T-helper 1 cell (primary cell): ENCODE results near the gene PEX26.
"Not testable (repeated sequence)": the region's sequence is repeated elsewhere in the genome, so short reads cannot be mapped to it uniquely, and the experiment has no call there.

Experiments used
- DNase-seq, 5 donors: peaks; one replicate each; pipeline ENCODE4 v3.0.0-alpha.2; 2012 to 2020

PEX26 gene

DNA sequence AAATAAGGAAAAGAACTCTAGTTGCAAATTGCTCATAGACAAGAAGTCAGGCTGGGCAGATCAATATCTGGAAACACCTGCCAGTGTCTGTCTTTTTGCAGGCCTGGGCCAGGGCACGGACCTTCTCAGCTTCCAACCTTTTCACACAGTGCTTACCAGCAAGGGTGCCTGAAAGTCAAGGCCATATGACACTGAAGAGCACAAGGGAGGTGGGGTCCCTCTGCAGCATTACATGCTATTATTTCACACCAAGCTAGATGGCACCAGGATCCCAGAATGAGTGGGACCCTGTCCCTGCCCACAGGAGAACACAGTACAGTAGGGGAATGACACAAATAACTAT is 5.9 kb upstream of the PEX26 start:
- DNase-seq: no peak

DNA sequence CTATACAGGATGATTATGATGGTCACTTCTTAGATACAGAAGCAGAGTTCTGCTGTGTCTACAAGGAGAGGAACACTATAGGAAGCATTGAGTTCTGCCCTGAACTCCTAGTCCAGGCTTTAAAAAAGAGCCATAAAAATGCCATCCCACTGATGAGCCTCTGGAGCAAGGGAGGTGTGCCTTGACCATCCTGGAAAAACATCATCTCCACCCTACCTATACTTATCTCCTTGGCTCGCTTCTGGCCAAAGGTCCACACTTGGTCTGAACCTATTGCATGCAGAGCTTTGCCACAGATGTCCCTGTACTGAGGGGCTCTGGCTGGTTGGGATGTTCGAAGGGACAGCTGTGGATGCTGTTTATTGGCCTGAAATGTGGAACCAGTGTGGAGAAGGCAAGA is 4.3 kb upstream of the PEX26 start:
- no peak for DNase-seq

DNA sequence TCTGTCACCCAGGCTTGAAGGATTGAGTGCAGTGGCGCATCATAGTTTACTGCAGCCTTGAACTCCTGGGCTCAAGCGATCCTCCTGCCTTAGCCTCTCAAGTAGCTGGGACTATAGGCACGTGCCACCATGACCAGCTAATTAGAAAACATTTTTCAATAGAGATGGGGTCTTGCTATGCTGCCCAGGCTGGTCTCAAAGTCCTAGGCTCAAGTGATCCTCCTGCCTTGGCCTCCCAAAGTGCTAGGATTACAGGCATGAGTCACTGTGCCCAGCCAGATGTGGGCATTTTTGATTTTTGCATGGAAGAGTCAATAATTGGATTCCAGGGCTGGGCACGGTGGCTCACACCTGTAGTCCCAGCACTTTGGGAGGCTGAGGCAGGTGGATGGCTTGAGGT is 3.9 kb upstream of the PEX26 start:
- DNase-seq: not testable (repeated sequence)

DNA sequence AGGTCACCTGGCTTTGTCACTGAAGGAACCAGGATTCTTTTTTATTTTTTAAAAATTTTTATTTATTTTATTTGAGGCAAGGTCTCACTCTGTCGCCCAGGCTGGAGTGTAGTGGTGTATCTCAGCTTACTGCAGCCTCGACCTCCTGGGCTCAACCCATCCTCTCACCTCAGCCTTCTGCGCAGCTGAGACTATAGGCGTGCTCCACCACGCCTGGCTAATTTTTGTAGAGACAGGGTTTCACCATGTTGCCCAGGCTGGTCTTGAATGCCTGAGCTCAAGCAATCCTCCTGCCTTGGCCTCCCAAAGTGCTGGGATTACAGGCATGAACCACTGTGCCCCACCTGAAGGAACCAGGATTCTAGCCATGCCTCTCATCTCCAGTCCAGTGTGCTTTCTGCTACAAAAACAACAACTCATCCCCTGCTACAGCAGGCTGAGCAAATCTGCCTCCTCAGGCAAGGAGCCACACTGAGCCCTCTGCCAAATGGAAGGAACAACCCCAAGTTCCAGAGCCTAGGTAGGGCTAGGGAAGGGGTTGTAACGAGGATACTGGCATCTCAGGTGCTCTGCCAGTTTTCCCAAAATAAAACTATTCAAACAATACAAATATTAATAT is 2.6 kb upstream of the PEX26 start:
- DNase-seq: no peak

DNA sequence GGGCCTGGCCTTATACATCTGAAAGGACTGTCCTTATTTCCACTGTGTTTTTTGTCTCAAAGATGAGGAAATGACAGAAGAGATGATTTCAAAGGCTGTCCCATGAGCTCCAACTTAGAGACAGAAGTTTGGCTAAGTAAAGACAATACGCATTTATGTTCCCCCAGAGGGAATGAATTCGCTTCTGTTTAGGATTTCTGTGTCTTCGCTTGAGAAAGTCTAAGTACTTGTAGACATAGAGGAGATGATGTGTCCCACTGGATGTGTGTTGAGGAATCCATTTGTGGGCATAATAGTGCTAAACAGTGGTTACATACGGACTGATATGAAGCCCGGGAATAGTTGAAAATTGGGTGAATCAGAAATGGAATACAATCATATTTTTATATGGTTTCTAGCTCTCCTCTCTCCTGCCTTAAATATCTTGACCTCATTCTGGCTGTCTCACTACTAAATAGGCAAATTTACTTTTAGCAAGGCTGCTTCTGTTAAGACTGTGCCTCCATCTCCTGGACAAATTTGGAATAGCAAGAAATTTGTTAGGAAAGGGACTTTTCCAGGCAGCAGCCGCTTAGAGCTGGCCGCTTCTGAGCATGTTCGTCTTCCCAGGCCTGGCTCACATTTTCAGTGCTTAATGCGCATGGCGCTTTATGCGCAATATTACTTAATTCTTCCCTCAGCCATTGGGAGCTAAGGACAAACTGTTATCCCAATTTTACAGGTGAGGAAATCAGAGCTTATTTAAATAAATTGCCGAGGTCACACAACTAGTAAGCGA is 1.9 kb upstream of the PEX26 start:
- DNase-seq: peak in 3 of 5 donors; percentile 17 to 50 (median 36)

DNA sequence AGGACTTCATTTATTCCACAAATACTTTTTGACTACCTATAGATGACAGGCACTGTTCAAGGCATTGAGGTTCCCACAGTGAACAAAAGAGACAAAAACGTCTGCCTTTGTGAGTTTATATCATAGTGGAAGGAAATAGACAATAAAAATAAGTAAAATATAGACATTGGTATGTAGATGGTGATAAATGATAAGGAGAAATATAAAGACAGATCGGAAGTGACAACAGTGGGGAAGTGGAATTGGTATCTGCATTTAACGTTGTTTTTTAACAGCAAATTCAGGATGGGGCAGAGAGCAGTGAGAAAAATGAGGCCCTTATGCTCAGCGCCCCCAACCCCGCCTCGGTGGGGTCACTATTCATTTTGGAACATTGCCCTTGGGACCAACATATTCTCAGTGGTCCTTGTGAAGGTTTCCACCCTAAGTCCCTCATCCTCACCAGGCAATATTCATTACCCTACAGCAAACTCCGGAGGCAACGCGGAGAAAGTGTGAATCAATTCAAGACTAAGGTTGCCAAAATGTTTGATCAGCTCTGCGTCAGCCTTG is 627 bp upstream of the PEX26 start:
- no peak for DNase-seq

DNA sequence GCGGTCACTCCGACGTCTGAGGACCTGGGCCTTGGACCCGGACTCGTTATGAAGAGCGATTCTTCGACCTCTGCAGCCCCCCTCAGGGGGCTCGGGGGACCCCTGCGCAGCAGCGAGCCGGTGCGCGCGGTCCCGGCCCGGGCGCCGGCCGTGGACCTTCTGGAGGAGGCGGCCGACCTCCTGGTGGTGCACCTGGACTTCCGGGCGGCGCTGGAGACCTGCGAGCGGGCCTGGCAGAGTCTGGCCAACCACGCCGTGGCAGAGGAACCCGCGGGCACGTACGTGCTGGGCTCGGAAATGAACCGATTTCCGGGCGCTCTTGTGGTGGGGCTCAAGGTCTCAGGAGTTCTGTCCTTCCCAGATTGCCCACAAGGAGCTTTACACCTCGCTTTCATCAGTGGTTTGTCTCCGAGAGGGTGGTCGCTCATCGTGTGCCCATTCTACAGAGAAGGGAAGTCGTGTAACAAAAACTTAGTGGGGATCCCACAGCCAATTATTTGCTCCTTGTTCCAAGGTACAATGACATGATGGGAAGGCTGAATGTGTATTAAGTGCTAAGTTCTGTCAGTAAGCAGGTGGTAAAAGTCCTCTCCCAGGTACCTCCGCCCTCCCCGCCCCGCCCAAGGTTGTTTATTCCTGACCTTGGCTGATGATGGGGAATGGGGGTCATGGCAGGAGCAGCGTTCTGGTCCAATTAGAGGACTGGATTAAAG is 695 bp downstream of the PEX26 start:
- peak in 4 of 5 donors; percentile 12 to 51 (median 26) for DNase-seq

DNA sequence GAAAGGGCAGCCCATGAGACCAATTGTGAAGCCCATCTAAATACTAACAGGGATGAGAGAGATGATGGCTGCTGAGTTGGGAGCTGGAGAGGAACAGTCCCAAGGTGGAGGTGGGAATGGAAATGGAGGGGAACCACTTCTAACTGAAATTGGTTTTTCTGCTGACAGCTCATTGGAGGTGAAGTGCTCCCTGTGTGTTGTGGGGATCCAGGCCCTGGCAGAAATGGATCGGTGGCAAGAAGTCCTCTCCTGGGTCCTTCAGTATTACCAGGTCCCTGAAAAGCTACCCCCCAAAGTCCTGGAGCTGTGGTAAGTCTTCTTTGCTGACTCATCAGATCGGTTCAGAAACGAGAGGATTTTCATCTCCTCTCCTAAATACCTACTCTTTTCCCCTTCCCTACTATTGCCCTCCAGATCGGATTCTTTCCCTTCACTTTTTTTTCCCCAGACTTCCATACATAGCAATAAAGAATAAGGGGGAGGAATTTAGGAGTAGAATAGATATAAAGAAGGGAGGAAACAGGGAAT is 2.0 kb downstream of the PEX26 start:
- DNase-seq: no peak

DNA sequence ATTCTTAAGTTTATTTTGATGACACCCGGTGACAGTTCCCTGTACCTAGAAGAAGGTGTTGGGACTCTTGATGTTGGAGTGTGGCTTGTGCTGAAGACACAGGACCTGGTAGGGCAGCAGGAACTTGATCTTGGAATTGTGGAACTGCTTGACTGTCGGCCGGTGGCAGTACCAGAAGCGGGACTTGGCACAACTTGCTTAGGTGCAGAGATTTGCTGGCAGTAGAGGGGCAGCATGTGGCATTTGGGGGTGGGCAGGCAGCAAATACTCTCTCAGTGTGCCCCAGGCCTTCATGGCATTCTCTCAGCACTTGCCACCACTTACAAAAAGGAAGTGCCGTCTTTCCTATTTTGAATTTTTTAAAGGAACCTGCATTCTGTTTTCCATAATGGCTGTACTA is 3.6 kb downstream of the PEX26 start:
- no peak for DNase-seq

DNA sequence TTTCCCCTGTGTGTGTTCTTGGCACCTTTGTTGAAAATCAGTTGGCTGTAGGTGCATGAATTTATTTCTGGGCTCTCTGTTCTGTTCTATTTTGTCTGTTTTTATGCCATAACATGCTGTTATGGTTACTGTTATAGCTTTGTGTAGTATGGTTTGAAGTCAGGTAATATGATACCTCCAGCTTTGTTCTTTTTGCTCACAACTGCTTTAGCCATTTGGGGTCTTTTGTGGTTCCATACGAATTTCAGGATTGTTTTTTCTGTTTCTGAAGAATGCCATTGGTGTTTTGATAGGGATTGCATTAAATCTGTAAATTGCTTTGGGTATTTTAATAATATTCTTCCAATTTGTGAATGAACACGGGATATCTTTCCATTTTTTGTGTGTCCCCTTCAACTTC is 4.7 kb downstream of the PEX26 start:
- no peak for DNase-seq

DNA sequence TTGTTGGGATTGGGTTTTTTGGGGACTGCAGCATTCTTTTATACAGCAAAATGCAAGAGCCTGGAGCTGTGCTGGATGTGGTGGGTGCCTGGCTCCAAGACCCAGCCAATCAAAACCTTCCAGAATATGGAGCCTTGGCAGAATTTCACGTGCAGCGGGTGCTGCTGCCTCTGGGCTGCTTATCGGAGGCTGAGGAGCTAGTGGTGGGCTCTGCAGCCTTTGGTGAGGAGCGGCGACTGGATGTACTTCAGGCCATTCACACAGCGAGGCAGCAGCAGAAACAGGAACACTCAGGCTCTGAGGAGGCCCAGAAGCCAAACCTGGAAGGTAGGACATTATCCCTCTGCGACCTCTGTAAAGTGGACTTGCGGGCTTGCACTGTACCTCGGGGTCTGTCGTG is 5.6 kb downstream of the PEX26 start:
- DNase-seq: no peak

DNA sequence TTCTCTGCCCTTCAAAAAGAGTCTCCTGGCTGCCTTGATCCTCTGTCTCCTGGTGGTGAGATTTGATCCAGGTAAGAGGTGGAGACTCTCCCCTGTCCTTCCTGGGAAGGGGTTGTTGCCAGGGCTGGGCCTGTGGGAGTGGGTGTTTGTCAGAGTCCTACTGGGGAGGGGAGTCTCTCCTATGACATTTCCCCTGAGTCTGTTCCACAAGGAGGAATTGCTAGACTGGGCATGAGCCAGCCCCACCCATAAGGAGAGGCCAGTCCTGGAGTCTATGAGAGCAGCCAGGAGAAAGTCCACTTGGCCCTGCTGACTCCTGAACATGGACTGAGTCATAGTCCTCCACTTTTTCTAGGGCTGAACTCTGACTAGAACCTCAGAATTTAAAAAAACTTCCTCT is 7.4 kb downstream of the PEX26 start:
- no peak for DNase-seq

DNA sequence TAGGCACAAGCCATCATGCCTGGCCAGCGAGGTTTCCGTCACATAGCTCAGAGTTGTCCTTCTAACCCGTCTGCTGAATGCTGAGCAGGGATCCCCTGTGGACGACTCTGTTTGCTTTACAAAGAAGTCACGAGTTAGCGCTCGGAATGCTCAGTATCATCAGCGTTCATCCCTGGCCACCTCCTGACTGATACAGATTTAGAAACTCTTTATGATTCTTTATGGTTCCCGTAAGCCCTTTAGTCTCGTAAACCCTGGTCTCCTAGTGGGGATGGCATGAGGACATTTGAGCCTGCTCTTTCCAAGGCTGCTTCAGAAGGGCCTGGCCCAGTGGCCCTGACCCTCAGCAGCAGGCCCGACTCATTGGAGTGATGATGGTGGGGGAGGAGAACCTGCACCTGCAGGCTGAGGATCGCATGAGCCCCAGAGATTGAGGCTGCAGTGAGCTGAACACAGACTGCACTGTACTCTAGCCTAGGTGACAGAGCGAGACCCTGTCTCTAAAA is 9.6 kb downstream of the PEX26 start:
- no peak for DNase-seq

DNA sequence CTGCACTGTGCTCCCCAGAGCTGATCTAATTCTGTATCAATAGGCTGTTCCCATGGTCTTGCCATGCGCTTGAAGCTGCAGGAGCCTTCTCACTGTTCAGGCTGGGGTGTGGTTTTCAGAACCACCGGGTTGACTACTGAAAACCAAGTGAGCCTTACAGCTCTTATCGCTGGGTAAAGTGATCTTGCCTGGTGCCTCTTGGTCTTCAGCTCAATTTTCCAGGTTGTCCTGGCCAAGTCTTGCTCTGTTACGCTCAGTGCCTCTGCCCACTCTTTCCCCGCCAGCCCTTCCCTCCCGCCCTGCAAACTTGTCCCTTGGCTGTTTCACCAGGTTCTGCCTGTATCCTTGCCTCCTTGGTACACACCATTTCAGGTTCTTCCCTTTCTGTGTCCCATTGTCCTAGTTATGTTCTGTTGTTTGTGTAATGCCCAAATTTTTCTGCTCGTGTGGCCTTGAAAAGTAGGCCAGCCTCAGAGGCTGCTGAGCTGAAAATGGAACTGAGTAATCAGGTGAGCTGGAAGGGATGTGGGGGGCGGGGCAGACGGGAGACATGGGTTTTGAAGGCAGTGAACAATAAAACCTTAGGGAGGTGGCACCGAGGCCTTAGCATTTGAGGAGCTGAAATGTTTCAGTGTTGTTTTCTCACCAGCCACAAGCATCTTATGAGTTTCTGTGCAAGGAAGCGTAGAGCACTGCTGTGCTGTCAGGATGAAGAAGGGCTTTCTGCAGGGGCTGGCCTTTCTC is 11.2 kb downstream of the PEX26 start:
- DNase-seq: no peak

DNA sequence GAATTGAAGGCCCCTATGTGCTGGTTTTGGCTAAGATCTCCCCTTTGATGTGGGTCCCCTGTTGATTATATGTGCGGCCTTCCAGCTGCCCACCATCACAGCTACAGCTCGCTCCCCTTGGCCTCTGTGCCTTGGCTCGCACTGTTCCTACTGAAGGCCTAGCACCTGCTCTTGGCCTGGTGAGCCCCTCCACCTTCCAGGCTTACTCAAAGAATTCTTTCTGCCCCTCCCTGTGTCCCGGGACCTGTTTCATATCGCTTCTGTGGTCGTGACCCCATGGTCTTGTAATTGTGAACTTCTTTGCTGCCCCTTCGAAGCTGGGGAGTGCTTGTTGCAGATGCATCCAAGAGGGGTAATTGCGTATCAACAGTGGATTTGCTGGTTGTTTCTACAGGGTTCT is 12.5 kb downstream of the PEX26 start:
- no peak for DNase-seq

DNA sequence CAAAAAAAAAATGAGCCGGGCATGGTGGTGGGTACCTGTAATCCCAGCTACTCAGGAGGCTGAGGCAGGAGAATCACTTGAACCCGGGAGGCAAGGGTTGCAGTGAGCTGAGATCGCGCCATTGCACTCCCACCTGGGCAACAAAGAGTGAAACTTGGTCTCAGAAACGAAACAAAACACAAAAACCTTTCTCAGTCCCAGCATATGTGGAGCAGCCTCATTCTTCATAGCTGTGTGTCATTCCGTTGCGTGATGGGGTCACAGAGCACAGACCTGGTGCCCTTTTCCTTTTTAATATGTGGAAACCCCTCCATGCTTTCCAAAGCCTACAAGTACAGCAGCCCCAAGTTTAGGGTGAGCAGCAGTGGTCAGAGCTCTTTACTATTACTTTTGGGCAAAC is 13.7 kb downstream of the PEX26 start:
- no peak for DNase-seq

DNA sequence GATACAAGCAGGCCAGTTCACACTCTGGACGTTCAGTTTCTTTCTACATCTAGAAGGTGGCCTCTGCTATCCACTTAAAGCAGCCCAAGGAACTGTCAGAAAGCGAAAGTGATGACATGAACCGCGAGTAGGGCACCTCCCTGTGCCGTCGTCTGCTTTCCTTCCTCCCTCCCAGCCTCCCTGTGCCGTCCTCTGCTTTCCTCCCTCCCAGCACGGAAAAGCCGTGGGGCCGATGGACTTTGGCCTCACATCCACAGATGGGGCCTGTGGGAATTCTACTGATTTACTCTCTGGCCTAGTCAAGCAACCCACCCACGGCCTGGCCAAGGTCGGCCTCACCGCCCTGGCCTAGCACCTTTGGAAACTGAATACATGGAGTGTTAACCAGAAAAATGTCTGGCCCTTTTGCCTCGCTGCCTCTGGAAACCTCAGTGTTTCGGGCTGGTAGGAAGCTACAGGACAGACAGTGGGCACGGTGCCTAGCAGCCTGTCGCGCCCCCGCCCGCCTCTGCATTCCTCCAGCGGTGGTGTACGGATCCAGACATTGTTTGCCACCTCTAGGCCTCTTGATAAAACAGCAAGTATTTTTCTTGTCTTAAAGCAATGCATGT is 14.2 kb downstream of the PEX26 start:
- DNase-seq: peak in 3 of 5 donors; percentile 32 to 49 (median 32)

DNA sequence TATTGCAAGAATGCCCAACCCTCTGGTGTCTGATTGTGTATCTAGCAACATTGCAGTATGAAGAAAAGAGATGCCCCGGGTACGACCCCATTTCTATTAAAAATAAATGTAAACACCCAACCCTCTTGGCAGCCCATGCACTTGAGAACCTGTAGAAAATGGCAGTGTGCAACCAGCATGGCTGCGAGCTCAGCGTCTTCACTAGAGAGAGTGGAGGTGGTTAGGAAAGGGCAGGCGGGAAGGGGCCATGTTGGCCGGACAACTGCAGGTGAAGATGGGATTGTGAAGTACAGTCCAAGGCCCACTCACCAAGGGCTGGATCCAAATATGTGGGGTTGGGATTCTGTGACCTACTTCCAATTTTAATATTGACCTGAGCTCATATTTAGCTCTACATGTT is 15.9 kb downstream of the PEX26 start:
- DNase-seq: no peak

DNA sequence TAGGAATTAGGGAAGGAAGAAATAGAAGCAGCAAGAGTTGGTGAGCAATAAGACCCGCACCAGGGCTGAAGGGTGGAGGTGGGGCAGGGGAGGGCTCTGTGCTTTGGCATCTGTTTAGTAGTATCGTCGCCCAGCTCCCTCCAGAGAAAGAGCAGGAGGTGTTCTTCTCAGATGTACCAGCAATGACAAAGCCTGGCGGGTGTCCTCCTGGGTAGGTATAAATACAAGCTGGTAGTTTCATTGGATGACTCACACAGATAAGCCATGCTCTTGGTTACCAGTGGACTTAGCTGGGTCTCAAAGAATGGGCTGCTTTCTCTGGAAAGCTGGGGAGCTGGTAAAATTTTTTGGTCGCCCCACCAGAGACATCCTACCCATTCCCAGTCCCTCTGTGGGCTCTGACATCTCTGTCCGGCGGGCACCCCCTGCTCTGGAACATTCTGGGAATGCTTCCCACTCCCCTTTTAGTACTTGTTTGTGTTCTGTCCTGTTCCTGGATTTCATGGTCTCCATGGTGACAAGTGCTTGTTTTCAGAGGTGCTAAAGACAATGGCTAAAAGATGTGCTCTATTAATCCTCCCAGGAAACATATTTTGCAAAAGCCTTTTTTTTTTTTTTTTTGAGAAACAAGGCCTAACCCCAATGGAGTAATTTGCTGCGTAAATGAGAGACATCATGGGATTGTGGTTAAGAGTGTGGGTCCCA is 17.5 kb downstream of the PEX26 start:
- DNase-seq: no peak

DNA sequence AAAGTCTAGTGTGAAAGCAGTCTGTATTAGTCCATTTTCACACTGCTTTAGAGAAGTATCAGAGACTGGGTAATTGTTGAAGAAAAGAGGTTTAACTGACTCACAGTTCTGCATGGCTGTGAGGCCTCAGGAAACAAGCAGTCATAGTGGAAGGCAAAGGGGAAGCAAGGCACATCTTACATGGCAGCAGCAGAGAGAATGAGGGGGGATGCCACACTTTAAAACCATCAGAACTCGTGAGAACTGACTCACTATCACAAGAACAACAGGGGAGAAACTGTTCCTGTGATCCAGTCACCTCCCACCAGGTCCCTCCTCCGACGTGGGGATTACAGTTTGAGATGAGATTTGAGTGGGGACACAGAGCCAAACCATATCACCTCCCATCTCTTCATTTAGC is 19.0 kb downstream of the PEX26 start:
- no peak for DNase-seq

DNA sequence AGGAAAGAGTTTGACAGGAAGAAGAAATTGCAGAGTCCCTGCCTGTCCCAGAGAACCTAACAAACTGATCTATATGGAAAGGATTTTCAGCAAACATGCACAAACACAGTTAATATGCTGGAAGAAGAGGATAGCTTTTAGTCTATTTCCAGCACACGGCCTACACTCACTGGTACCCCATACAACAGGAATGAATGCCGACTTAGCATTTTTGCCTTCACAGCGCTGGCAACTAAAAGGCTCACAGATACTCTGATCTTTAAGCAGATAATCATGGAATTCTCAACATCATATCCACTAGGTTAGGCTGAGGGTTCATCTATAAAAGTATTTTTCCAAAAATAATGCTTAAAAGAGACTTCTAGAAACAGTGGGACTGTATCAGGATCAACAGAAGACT is 23.0 kb downstream of the PEX26 start:
- DNase-seq: no peak

DNA sequence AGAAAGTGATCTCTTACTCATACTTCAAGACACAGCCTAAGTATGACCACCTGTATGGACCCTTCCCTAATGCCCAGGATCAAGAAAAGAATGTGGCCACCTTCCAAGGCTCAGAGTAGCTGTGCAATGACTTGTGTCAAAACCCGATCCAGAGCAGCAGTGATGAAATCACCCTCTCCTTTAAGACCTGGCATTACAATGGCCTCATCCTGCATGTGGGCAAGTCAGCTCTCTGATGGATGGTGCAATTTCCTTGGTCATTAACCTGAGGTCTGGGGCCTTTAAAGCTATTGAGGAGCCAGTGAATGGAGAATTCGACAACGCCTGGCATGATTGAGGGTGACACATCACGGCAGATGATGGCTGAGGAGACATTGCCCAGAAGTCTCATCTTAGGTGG is 23.7 kb downstream of the PEX26 start:
- no peak for DNase-seq
